HEK293 (cell line): ENCODE data around the gene SAMD4A.

Experiments used
- CTCF ChIP-seq: fragments of 450-650 bp; formaldehyde crosslinking; IDR thresholded peaks from 2 replicates; pipeline ENCODE4 v1.5.1; 2016; ENCODE audit warnings: missing biosample characterization, missing genetic modification characterization
- HOXD13 ChIP-seq: sonication (generic); formaldehyde crosslinking; IDR thresholded peaks from 2 replicates; pipeline ENCODE4 v1.8.0; 2022; ENCODE audit warnings: missing genetic modification reagents, borderline replicate concordance
- KLF7 ChIP-seq: fragments of 450-650 bp; formaldehyde crosslinking; IDR thresholded peaks from 2 replicates; pipeline ENCODE4 v1.5.1; 2016; ENCODE audit warnings: missing biosample characterization, missing genetic modification characterization, borderline replicate concordance
- KLF8 ChIP-seq: fragments of 450-650 bp; formaldehyde crosslinking; IDR thresholded peaks from 2 replicates; pipeline ENCODE4 v1.5.1; 2016; ENCODE audit warnings: missing biosample characterization, missing genetic modification characterization
- MEIS1 ChIP-seq: sonication (generic); formaldehyde crosslinking; IDR thresholded peaks from 2 replicates; pipeline ENCODE4 v1.8.1; 2022; ENCODE audit warnings: missing genetic modification reagents, mild to moderate bottlenecking, borderline replicate concordance
- MYNN ChIP-seq: fragments of 450-650 bp; formaldehyde crosslinking; IDR thresholded peaks from 2 replicates; pipeline ENCODE4 v1.5.1; 2016; ENCODE audit warnings: missing biosample characterization, missing genetic modification characterization, borderline replicate concordance
- PATZ1 ChIP-seq: fragments of 450-650 bp; formaldehyde crosslinking; IDR thresholded peaks from 2 replicates; pipeline ENCODE4 v1.5.1; 2016; ENCODE audit warnings: missing biosample characterization, missing genetic modification characterization
- SP3 ChIP-seq: fragments of 450-650 bp; formaldehyde crosslinking; IDR thresholded peaks from 2 replicates; pipeline ENCODE4 v1.5.1; 2016; ENCODE audit warnings: missing biosample characterization, missing genetic modification characterization
- ZNF184 ChIP-seq: fragments of 450-650 bp; IDR thresholded peaks from 2 replicates; pipeline ENCODE4 v1.5.1; 2018; ENCODE audit warnings: missing biosample characterization, mild to moderate bottlenecking, missing genetic modification characterization
- ZNF19 ChIP-seq: fragments of 450-650 bp; formaldehyde crosslinking; IDR thresholded peaks from 2 replicates; pipeline ENCODE4; 2016; ENCODE audit warnings: missing biosample characterization, missing genetic modification characterization, low read depth
- ZNF223 ChIP-seq: fragments of 450-650 bp; formaldehyde crosslinking; IDR thresholded peaks from 2 replicates; pipeline ENCODE4 v1.5.1; 2016; ENCODE audit warnings: missing biosample characterization, missing genetic modification characterization
- ZNF26 ChIP-seq: fragments of 450-650 bp; formaldehyde crosslinking; IDR thresholded peaks from 2 replicates; pipeline ENCODE4 v1.5.1; 2016; ENCODE audit warnings: missing biosample characterization, missing genetic modification characterization
- ZNF292 ChIP-seq: fragments of 450-650 bp; formaldehyde crosslinking; IDR thresholded peaks from 2 replicates; pipeline ENCODE4 v1.5.1; 2016; ENCODE audit warnings: low read depth, missing biosample characterization, missing genetic modification characterization, borderline replicate concordance
- ZNF354C ChIP-seq: fragments of 450-650 bp; formaldehyde crosslinking; IDR thresholded peaks from 2 replicates; pipeline ENCODE4 v1.5.1; 2016; ENCODE audit warnings: missing biosample characterization, missing genetic modification characterization, low read depth, borderline replicate concordance
- ZNF37A ChIP-seq: fragments of 450-650 bp; IDR thresholded peaks from 2 replicates; pipeline ENCODE4 v1.5.1; 2018; ENCODE audit warnings: missing biosample characterization, missing genetic modification characterization
- ZNF518A ChIP-seq: fragments of 450-650 bp; formaldehyde crosslinking; conservative IDR thresholded peaks from 2 replicates; pipeline ENCODE4 v1.5.1; 2016; ENCODE audit warnings: low read depth, missing biosample characterization, missing genetic modification characterization
- ZNF529 ChIP-seq: fragments of 450-650 bp; formaldehyde crosslinking; IDR thresholded peaks from 2 replicates; pipeline ENCODE4 v1.5.1; 2017; ENCODE audit warnings: missing genetic modification characterization, missing biosample characterization; ENCODE audit not compliant: insufficient replicate concordance
- ZNF580 ChIP-seq: fragments of 450-650 bp; formaldehyde crosslinking; IDR thresholded peaks from 2 replicates; pipeline ENCODE4 v1.5.1; 2016; ENCODE audit warnings: missing biosample characterization, missing genetic modification characterization
- ZNF600 ChIP-seq: fragments of 450-650 bp; formaldehyde crosslinking; IDR thresholded peaks from 2 replicates; pipeline ENCODE4 v1.5.1; 2016; ENCODE audit warnings: missing biosample characterization, missing genetic modification characterization
- ZNF624 ChIP-seq: fragments of 450-650 bp; formaldehyde crosslinking; IDR thresholded peaks from 2 replicates; pipeline ENCODE4 v1.5.1; 2017; ENCODE audit warnings: missing biosample characterization, missing genetic modification characterization
- ZNF654 ChIP-seq: fragments of 450-650 bp; formaldehyde crosslinking; IDR thresholded peaks from 2 replicates; pipeline ENCODE4 v1.5.1; 2016; ENCODE audit warnings: low read depth, missing biosample characterization, missing genetic modification characterization
- ZNF660 ChIP-seq: fragments of 450-650 bp; IDR thresholded peaks from 2 replicates; pipeline ENCODE4 v1.5.1; 2018; ENCODE audit warnings: missing biosample characterization, mild to moderate bottlenecking, missing genetic modification characterization
- ZNF677 ChIP-seq: fragments of 450-650 bp; IDR thresholded peaks from 2 replicates; pipeline ENCODE4 v1.5.0; 2018; ENCODE audit warnings: missing biosample characterization, mild to moderate bottlenecking, missing genetic modification characterization, moderate library complexity
- ZNF843 ChIP-seq: fragments of 450-650 bp; formaldehyde crosslinking; IDR thresholded peaks from 2 replicates; pipeline ENCODE4 v1.5.1; 2016; ENCODE audit warnings: missing biosample characterization, missing genetic modification characterization
- TF ChIP-seq, protein P1 (sequence below): fragments of 450-650 bp; formaldehyde crosslinking; IDR thresholded peaks from 2 replicates; pipeline ENCODE4 v1.5.1; 2016; ENCODE audit warnings: missing biosample characterization, missing genetic modification characterization, low read depth

The SAMD4A gene

GRCh38 chr14:54818201-54819133, 251.5 kb downstream of the SAMD4A start (continued):
- no peak for TF ChIP-seq ZNF26
- TF ChIP-seq ZNF184: no peak
- 0 out of 2 replicates have a peak, but pooled peaks have one; percentile 18 for TF ChIP-seq ZNF518A (tag by site-specific recombination)
- no peak for TF ChIP-seq MEIS1 (CRISPR knock-in tag)
- TF ChIP-seq ZNF660 (tag by site-specific recombination): peak; percentile 61
- TF ChIP-seq ZNF354C (tag by site-specific recombination): no peak
- TF ChIP-seq ZNF600 (tag by site-specific recombination): peak; percentile 73
- TF ChIP-seq MYNN (tag by site-specific recombination): no peak
- TF ChIP-seq KLF8 (tag by site-specific recombination): no peak
- TF ChIP-seq ZNF37A (tag by site-specific recombination): no peak
- no peak for TF ChIP-seq ZNF624 (tag by site-specific recombination)
- TF ChIP-seq KLF7 (tag by site-specific recombination): no peak
- no peak for TF ChIP-seq ZNF19 (tag by site-specific recombination)
- TF ChIP-seq ZNF654: no peak
- TF ChIP-seq PATZ1 (tag by site-specific recombination): peak; percentile 43; the same call in 1 of the 2 replicates
- no peak for TF ChIP-seq ZNF223
- TF ChIP-seq ZNF677 (tag by site-specific recombination): no peak
- peak; percentile 83 for TF ChIP-seq ZNF843 (tag by site-specific recombination)
- TF ChIP-seq ZNF529 (tag by site-specific recombination): peak; percentile 32
- TF ChIP-seq HOXD13 (CRISPR knock-in tag): no peak
- no peak for TF ChIP-seq CTCF (tag by site-specific recombination)
- 0 out of 2 replicates have a peak, but pooled peaks have one; percentile 27 for TF ChIP-seq ZNF580 (tag by site-specific recombination)
- TF ChIP-seq, protein P1, sequence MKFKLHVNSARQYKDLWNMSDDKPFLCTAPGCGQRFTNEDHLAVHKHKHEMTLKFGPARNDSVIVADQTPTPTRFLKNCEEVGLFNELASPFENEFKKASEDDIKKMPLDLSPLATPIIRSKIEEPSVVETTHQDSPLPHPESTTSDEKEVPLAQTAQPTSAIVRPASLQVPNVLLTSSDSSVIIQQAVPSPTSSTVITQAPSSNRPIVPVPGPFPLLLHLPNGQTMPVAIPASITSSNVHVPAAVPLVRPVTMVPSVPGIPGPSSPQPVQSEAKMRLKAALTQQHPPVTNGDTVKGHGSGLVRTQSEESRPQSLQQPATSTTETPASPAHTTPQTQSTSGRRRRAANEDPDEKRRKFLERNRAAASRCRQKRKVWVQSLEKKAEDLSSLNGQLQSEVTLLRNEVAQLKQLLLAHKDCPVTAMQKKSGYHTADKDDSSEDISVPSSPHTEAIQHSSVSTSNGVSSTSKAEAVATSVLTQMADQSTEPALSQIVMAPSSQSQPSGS (tag by site-specific recombination): 0 out of 2 replicates have a peak, but pooled peaks have one; percentile 3
- no peak for TF ChIP-seq SP3
- TF ChIP-seq ZNF292 (tag by site-specific recombination): no peak
